Bronchial epithelial cell (primary cell): ENCODE data around the gene EPHA1. TPM values are rescaled to one million over a fixed set of nuclear protein-coding genes. Genes with fewer than 3 reads are reported as not detected.

ENCODE experiments used
- DNase-seq: peaks from one replicate; pipeline ENCODE4 v3.0.0-alpha.2; 2010; ENCODE audit warnings: low read depth
- FAIRE-seq: peaks from 2 replicates; lab custom pipeline; 2011; peaks lifted over from hg19 to GRCh38; lab: Jason Lieb, UNC
- H3K27me3 ChIP-seq: 2 replicates; pipeline ENCODE4 v1.5.1; 2011; ENCODE audit warnings: low read length; ENCODE audit not compliant: control insufficient read depth, insufficient read depth
- H3K36me3 ChIP-seq: 2 replicates; pipeline ENCODE4 v1.5.1; 2011; ENCODE audit warnings: low read length; ENCODE audit not compliant: control insufficient read depth, insufficient read depth
- H3K4me3 ChIP-seq: 2 replicates; pipeline ENCODE4 v1.5.1; 2011; ENCODE audit warnings: mild to moderate bottlenecking, low read depth, low read length, control low read depth
- total RNA-seq: library from RNA; depleted of rRNA; stranded (reverse); fragments of >200 nt; gene quantifications from 2 replicates; pipeline ENCODE4 v1.2.1, GENCODE V29; 2014
- TF ChIP-seq, protein P1 (sequence below): IDR thresholded peaks from 2 replicates; pipeline ENCODE4 v1.5.1; 2011; ENCODE audit warnings: mild to moderate bottlenecking, moderate library complexity, low read length, control low read depth, inconsistent platforms; ENCODE audit not compliant: insufficient read depth, severe bottlenecking

Gene EPHA1
- total RNA-seq, 1 donor from 2014 or later, result 19.0 TPM

DNA sequence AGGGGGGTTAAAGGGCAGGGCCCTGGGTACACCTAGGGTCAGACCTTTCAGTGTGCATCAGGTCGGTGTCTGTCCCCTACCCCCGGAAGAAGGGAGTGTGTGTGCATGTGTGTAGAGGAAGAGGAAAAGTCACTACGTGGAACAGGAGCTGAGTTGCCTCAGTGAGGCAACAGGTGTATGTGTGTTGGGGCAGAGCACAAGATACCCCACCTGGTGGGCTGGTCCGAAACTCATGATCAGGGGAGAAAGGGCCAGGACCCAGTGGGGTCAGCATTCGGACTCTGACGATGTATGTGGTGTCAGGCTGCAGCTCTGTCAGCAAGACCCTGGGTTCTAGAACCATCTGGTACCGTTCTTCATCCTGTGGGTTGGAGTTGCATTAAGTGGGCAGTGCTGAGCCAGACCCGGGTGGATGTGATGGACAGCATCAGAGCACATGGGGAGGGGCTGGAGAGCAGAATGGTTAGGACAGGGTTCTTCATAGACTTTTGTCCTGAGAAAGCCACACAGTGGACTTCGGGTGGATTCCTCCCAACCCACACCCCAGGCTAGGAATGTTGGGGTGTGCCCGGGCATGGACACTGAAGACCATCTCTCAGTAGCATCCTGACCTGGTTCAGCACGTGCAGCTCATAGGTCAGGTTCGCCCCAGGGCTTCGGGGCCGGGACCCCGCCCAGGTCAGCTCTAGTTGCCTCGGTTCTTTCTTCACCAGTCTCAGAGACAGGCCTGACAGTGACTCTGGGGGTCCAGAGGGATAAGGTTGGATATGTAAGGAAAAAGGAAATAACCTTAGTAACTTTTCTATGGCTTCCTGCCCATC lies 10.7 kb downstream of the EPHA1 start:
- no peak for DNase-seq

DNA sequence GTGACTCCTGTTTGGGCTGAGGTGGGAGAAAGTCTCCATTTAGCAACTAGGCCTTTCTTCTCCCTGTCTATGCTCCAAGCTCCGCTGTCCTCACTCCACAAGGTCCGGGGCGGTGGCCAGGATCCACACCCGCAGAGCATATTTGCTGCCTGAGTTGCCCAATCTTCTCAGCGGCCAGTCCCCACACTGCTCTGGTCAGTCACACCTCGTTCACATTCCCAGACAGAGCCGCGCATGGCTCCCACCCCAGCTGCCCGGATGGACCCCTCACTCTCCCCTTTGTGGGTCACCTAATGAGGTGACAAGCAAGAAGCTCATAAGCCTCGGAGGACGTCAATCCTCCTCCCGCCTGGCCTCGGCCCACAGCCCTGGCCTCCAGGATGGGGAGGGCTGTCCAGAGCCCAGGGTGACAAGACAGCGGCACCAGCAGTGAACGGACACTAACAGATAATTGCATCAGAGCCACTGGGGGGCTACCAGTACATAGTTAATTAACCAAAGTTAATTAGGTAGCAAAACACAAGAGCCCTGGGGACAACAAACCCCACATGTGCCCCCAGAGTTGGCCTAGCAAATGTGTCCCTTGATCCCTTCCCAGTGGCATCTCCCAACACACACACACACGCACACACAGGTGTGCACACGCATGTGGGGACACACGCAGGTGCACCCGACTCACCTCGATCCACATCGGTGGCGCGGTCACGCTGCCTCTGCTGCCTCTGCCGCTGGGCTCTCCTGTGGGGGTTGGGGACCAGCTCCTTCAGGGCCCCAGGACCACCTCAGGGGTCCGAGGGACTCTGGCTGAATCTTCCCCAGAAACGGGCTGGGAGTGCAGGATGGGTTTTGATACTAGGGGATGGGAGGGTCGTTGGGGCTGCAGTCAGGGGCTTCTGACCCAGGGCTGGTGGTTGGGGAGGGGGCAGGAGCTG lies 11.8 kb downstream of the EPHA1 start:
- peaks cover 45% of the 10 kb centered on the region for H3K36me3 ChIP-seq
- no peak for FAIRE-seq
- TF ChIP-seq, protein P1, sequence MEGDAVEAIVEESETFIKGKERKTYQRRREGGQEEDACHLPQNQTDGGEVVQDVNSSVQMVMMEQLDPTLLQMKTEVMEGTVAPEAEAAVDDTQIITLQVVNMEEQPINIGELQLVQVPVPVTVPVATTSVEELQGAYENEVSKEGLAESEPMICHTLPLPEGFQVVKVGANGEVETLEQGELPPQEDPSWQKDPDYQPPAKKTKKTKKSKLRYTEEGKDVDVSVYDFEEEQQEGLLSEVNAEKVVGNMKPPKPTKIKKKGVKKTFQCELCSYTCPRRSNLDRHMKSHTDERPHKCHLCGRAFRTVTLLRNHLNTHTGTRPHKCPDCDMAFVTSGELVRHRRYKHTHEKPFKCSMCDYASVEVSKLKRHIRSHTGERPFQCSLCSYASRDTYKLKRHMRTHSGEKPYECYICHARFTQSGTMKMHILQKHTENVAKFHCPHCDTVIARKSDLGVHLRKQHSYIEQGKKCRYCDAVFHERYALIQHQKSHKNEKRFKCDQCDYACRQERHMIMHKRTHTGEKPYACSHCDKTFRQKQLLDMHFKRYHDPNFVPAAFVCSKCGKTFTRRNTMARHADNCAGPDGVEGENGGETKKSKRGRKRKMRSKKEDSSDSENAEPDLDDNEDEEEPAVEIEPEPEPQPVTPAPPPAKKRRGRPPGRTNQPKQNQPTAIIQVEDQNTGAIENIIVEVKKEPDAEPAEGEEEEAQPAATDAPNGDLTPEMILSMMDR, result no peak

More for the DNA sequence above, 10.7 kb downstream of the EPHA1 start:
- Histone ChIP-seq H3K36me3 (peaks cover 42% of the 10 kb centered on the region), H3K4me3 (no peak overlapping the region), H3K27me3 (no peaks in the 10 kb centered on the region)
- TF ChIP-seq, protein P1, result no peak
- no peak for FAIRE-seq

DNA sequence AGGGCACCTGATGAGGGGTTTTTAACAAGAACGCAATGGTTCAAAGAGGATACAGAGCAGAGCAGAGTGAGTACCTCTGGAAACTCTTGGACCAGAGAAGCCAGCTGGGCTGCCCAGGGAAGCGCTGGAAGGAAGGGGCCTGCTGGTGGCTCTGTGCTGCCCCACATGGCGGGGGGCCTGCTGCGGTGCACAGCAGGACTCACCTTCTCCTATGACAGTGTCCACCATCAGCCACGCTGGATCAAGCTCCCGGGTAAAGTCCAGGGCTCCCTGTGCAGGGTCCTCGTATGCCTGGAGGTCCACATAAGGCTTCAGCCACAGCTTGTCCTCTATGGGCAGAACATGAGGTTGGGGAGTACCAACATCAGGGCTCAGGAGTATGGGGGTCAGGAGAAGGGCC lies 12.5 kb downstream of the EPHA1 start:
- no peaks in the 10 kb centered on the region for H3K27me3 ChIP-seq

More for the DNA sequence above, 11.8 kb downstream of the EPHA1 start:
- DNase-seq, result no peak
- no peak overlapping the region for H3K4me3 ChIP-seq
- no peaks in the 10 kb centered on the region for H3K27me3 ChIP-seq

DNA sequence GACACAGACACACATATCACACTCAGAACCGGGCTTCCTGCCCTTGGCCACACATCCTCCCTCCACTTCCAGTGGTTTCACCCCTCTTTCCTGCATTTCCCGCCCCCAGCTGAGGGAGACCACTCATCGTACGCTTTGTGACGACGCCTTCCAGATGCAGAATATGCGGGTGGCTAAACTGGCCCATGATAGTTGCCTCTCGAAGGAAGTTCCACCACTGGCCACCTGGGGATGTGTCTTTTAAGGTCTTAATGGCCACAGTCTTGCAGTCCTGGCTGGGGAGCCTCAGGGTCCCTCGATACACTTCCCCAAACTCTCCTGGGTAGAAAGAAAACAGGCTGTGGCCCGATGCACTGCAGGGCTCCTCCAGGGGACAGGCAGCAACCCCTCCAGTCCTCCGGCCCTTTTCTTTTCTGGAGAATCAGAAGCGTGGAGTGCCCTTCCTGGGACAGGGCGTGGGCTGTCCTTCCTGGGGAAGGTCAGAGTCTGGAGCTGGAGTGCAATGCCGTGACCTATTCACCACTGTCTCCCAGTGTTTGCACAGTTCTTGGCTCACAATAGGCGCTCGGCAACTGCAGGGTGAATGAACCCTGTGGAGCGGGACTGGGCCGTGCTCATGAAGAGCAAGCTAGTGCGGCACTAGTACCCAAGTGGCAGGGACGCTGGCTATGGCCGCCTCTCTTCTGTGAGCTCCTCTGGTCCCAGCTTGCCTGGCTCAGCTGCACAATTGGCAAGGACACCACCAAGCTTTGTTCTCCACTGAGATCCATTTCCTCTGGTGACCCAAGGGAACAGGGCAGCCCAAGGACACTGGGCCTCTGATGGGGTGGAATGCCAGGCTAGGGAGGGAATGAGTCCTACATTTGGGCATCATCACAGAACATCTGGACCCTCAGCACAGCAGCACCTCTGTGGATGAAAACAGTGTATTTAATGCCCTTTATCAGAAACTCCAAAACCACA lies 13.2 kb downstream of the EPHA1 start:
- TF ChIP-seq, protein P1, result peak; percentile 10
- H3K27me3 ChIP-seq, result no peaks in the 10 kb centered on the region
- no peak overlapping the region for H3K4me3 ChIP-seq
- DNase-seq (no peak), FAIRE-seq (no peak)
- peaks cover 47% of the 10 kb centered on the region for H3K36me3 ChIP-seq

More for the DNA sequence above, 12.5 kb downstream of the EPHA1 start:
- TF ChIP-seq, protein P1, result no peak
- Histone ChIP-seq H3K4me3 (no peak overlapping the region), H3K36me3 (peaks cover 46% of the 10 kb centered on the region)
- DNase-seq (no peak), FAIRE-seq (no peak)

DNA sequence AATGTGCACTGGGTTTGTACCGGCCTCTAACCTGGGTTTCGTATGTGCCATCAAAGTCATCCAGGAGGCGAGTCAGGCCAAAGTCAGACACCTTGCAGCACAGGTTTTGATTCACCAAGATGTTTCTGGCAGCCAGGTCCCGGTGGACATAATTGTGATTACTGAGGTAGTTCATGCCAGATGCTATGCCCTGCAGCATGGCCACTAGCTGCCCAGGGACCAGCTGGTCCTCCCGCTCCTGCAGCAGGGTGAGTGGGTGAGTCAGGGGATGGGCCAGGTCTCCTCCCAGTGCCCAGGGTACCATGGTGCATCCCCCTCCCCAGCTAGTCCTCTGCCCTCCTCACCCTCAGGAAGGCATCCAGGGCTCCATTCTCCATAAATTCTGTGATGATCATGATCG lies 13.9 kb downstream of the EPHA1 start:
- FAIRE-seq (no peak), DNase-seq (no peak)
- TF ChIP-seq, protein P1, result no peak
- Histone ChIP-seq H3K4me3 (no peak overlapping the region), H3K27me3 (no peaks in the 10 kb centered on the region), H3K36me3 (peaks cover 49% of the 10 kb centered on the region)
